DOHH2 (cell line): ENCODE measurements around the gene ARHGDIA.

Experiments
- EZH2phosphoT487 ChIP-seq: fragments of 200-600 bp; sonication (generic); IDR thresholded peaks from 2 replicates; pipeline ENCODE4 v1.6.1; 2017; ENCODE audit warnings: borderline replicate concordance, mild to moderate bottlenecking, antibody characterized with exemption, low read length, moderate library complexity, mixed read lengths
- TF ChIP-seq, protein P1 (sequence below): fragments of 200-600 bp; sonication (generic); IDR thresholded peaks from one replicate; pipeline ENCODE4 v1.5.1; 2014; ENCODE audit warnings: antibody characterized with exemption, mild to moderate bottlenecking, low read depth, low read length; ENCODE audit not compliant: poor library complexity, severe bottlenecking

DNA sequence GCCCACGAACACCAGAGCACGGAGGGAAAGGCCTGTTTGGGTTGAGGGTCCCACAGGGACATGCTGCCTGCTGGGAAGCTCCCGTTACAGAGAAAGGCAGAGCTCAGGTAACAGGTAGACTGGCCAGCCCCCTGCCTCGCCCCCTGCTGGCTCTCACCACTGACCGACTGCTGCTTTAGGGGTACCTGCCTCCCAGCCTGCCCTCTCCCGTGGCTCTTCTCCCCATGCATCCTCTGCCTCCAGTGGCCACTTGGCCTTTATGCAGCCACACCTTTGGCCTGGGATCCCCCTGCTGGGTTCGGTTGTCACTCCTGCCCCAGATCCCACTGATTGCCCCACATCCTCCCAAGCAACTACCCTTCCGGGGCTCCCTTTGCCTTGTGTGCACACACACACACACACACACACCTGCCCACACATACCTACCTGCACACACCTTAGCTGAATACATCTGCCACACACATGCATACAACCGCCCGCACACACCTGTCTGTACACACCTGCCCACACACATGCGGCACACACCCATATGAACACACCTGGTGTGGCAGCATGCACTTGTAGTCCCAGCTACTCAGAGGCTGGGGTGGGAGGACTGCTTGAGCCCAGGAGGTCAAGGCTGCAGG lies 45.2 kb downstream of the ARHGDIA start:
- TF ChIP-seq, protein P1, sequence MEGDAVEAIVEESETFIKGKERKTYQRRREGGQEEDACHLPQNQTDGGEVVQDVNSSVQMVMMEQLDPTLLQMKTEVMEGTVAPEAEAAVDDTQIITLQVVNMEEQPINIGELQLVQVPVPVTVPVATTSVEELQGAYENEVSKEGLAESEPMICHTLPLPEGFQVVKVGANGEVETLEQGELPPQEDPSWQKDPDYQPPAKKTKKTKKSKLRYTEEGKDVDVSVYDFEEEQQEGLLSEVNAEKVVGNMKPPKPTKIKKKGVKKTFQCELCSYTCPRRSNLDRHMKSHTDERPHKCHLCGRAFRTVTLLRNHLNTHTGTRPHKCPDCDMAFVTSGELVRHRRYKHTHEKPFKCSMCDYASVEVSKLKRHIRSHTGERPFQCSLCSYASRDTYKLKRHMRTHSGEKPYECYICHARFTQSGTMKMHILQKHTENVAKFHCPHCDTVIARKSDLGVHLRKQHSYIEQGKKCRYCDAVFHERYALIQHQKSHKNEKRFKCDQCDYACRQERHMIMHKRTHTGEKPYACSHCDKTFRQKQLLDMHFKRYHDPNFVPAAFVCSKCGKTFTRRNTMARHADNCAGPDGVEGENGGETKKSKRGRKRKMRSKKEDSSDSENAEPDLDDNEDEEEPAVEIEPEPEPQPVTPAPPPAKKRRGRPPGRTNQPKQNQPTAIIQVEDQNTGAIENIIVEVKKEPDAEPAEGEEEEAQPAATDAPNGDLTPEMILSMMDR = peak; percentile 27
- TF ChIP-seq EZH2phosphoT487 = no peak
